Keratinocyte (primary cell): ENCODE measurements around the gene IFTAP. TPM values are rescaled to one million over a fixed set of nuclear protein-coding genes. Genes with fewer than 3 reads are reported as not detected.

Experiments used
- DNase-seq: peaks from one replicate; pipeline ENCODE4 v3.0.0-alpha.2; 2011; ENCODE audit warnings: low read depth, missing footprints, low spot score
- FAIRE-seq: peaks from 2 replicates; lab custom pipeline; 2011; peaks lifted over from hg19 to GRCh38; lab: Jason Lieb, UNC
- H2AFZ ChIP-seq: 2 replicates; pipeline ENCODE4 v1.6.0; 2012; ENCODE audit warnings: low read length, control low read depth, inconsistent platforms; ENCODE audit not compliant: control insufficient read depth
- H3K27ac ChIP-seq: 2 replicates; pipeline ENCODE4 v1.5.1; 2011; ENCODE audit warnings: low read length; ENCODE audit not compliant: control insufficient read depth, insufficient read depth
- H3K27me3 ChIP-seq: 3 replicates; pipeline ENCODE4 v1.6.0; 2011; ENCODE audit warnings: low read length; ENCODE audit not compliant: control insufficient read depth, insufficient read depth; ENCODE audit errors: extremely low read depth
- H3K36me3 ChIP-seq, 2 experiments: 2 replicates in 1 of 2; 3 replicates in 1 of 2; pipeline ENCODE4 v1.5.1; 2011; ENCODE audit warnings: low read length in 2 of 2, mild to moderate bottlenecking in 1 of 2; ENCODE audit not compliant: control insufficient read depth in 2 of 2, insufficient read depth in 2 of 2; ENCODE audit errors: extremely low read depth in 1 of 2
- H3K4me1 ChIP-seq: 3 replicates; pipeline ENCODE4 v1.5.1; 2011; ENCODE audit warnings: low read length; ENCODE audit not compliant: control insufficient read depth, insufficient read depth; ENCODE audit errors: extremely low read depth
- H3K4me2 ChIP-seq: 3 replicates; pipeline ENCODE4 v1.6.0; 2011; ENCODE audit warnings: low read depth, low read length; ENCODE audit not compliant: control insufficient read depth, insufficient read depth; ENCODE audit errors: extremely low read depth
- H3K4me3 ChIP-seq, 3 experiments: fragments of 200-600 bp in 1 of 3; sonication (generic) in 1 of 3; 2 replicates in 2 of 3; 3 replicates in 1 of 3; pipeline ENCODE4 v1.5.1; 2011 to 2016; ENCODE audit warnings: low read length in 3 of 3, mild to moderate bottlenecking in 3 of 3, control low read depth in 2 of 3, inconsistent platforms in 1 of 3, low read depth in 1 of 3, mixed read lengths in 1 of 3, mixed run types in 1 of 3, moderate library complexity in 1 of 3; ENCODE audit not compliant: control insufficient read depth in 2 of 3, insufficient read depth in 2 of 3; ENCODE audit errors: extremely low read depth in 1 of 3
- H3K79me2 ChIP-seq: 2 replicates; pipeline ENCODE4 v1.6.0; 2012; ENCODE audit warnings: low read length; ENCODE audit not compliant: control insufficient read depth, insufficient read depth
- H3K9ac ChIP-seq: 3 replicates; pipeline ENCODE4 v1.6.0; 2011; ENCODE audit warnings: low read length; ENCODE audit not compliant: control insufficient read depth, insufficient read depth; ENCODE audit errors: extremely low read depth
- H3K9me1 ChIP-seq: 3 replicates; pipeline ENCODE4 v1.6.0; 2011; ENCODE audit warnings: low read length; ENCODE audit not compliant: control insufficient read depth, insufficient read depth; ENCODE audit errors: extremely low read depth
- H3K9me3 ChIP-seq: 2 replicates; pipeline ENCODE4 v1.5.1; 2012; ENCODE audit warnings: low read depth, low read length; ENCODE audit not compliant: control insufficient read depth
- H4K20me1 ChIP-seq: 3 replicates; pipeline ENCODE4 v1.6.0; 2011; ENCODE audit warnings: low read length; ENCODE audit not compliant: control insufficient read depth, insufficient read depth; ENCODE audit errors: extremely low read depth
- CTCF ChIP-seq, 3 experiments: IDR thresholded peaks in 1 of 3; conservative IDR thresholded peaks in 1 of 3; optimal IDR thresholded peaks in 1 of 3; 2 replicates in 2 of 3; 3 replicates in 1 of 3; pipeline versions ENCODE3 to v1.5.1; 2011; ENCODE audit warnings: low read length in 3 of 3, mild to moderate bottlenecking in 3 of 3, moderate library complexity in 2 of 3, control low read depth in 1 of 3, inconsistent platforms in 1 of 3; ENCODE audit not compliant: insufficient read depth in 2 of 3; ENCODE audit errors: extremely low read depth in 1 of 3
- EZH2 ChIP-seq: IDR thresholded peaks from one replicate; pipeline ENCODE4 v1.6.1; 2012; ENCODE audit warnings: inconsistent platforms, mild to moderate bottlenecking, low read length, moderate library complexity
- dilution Hi-C: fragments of 300-500 bp; cut with MboI; formaldehyde crosslinking; loops from one replicate; pipeline ENCODE4 v1.7.0; 2020; ENCODE audit warnings: low sequenced_read_pairs; ENCODE audit not compliant: extremely low pct_ligation_motif_present
- polyA plus RNA-seq, 5 experiments: library from polyadenylated mRNA; depleted of rRNA in 3 of 5; stranded (reverse) in 3 of 5; stranded (forward) in 1 of 5; unstranded in 1 of 5; fragments of >200 nt; gene quantifications; 1 replicate in 1 of 5; 2 replicates in 3 of 5; 3 replicates in 1 of 5; pipeline versions ENCODE4 v1.2.1 to v1.2.3, GENCODE V29; 2011 to 2012; ENCODE audit warnings: missing spikeins in 2 of 5, low read depth in 1 of 5, low replicate concordance in 1 of 5

IFTAP gene
- polyA plus RNA-seq, 1 donor (not counting 4 experiments of a cell fraction or from before 2014, with no cell fraction given) = 22.8 TPM

GRCh38 chr11:36684840-36685801 is 90.8 kb downstream of the IFTAP start:
- no peak for DNase-seq
- H3K4me1 ChIP-seq = no peaks in the 10 kb centered on the region
- no peaks in the 10 kb centered on the region for H4K20me1 ChIP-seq
- H3K27me3 ChIP-seq = peaks cover 3% of the 10 kb centered on the region
- H3K36me3 ChIP-seq = no peaks in the 10 kb centered on the region
- H3K9me1 ChIP-seq = no peaks in the 10 kb centered on the region
- no peak overlapping the region for H3K27ac ChIP-seq
- H3K9me3 ChIP-seq = no peaks in the 10 kb centered on the region
- no peak overlapping the region for H3K4me3 ChIP-seq
- dilution Hi-C loops = no loop called here
- TF ChIP-seq CTCF (optimal IDR thresholded peaks at IDR 0.05 in 1 of 3, IDR thresholded peaks at IDR 0.05 in 1 of 3, conservative IDR thresholded peaks at IDR 0.05 in 1 of 3; ENCODE audit: extremely low read depth in 1 of 3, insufficient read depth in 2 of 3, low read length in 3 of 3) (no peak), EZH2 (no peak)
- H3K4me2 ChIP-seq = no peak overlapping the region
- no peak for FAIRE-seq
- H2AFZ ChIP-seq = no peak overlapping the region
- no peak overlapping the region for H3K9ac ChIP-seq
- no peaks in the 10 kb centered on the region for H3K79me2 ChIP-seq

GRCh38 chr11:36688132-36688531 is 93.8 kb downstream of the IFTAP start:
- no peak for DNase-seq
- Histone ChIP-seq H3K36me3 (no peaks in the 10 kb centered on the region), H3K9me3 (no peaks in the 10 kb centered on the region), H3K4me2 (no peak overlapping the region), H3K27me3 (peaks cover 7% of the 10 kb centered on the region), H3K4me3 (no peak overlapping the region), H3K27ac (no peak overlapping the region), H3K4me1 (no peaks in the 10 kb centered on the region), H4K20me1 (no peaks in the 10 kb centered on the region), H3K9me1 (no peaks in the 10 kb centered on the region), H3K9ac (no peak overlapping the region), H2AFZ (no peak overlapping the region), H3K79me2 (no peaks in the 10 kb centered on the region)
- dilution Hi-C loops = no loop called here
- FAIRE-seq = no peak
- no peak for TF ChIP-seq EZH2
- TF ChIP-seq CTCF (optimal IDR thresholded peaks at IDR 0.05 in 1 of 3, IDR thresholded peaks at IDR 0.05 in 1 of 3, conservative IDR thresholded peaks at IDR 0.05 in 1 of 3; ENCODE audit: extremely low read depth in 1 of 3, insufficient read depth in 2 of 3, low read length in 3 of 3) = no peak
